ENCODE measurements around the gene TSPEAR.

Gene TSPEAR

DNA sequence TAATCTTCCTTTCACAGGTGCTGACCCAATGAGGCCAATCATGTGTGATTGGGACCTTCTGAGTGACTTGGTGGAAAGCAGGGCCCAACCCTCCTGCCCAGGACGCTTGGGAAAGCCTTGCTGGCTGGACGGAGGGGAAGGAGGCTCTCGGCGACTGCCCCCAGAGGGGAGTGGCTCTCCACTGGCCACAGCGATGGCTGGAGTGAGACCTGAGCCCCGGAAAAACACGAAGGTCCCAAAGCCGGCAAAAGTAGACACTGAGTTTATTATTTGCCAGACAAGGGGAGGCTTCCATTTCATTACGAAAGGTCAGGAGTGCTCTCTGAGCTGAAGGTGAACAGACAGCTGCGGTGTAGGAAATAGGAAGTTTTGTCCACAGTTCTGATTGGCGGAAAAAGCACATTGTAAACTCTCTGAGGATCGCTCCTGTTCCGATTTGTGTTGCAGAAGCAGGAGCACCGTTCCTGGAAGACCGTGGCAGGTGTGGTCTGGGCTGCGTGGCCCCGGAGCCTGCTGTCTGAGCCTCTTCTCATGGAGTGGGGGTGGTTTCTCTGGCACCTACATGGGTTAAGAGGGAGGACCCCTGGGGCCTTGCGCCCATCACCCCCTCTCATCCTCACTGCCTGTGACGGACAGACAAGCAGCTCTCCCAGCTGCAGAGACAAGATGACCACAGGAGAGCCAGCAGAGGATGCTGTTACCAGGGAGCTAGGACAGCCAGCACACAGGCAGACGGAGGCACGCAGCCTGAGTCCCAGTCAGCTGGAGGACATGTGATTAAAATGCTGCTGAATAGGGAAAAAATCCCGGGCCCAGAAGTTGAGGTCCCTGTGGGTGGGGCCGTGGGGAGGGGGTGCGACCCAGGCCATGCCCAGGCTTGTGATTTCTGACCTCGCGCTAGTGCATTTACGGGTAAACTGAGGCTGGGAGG lies 212.8 kb downstream of the TSPEAR start:
- no peak for DNase-seq

GRCh38 chr21:44497703-44498126 lies 213.7 kb downstream of the TSPEAR start:
- DNase-seq: no peak

DNA sequence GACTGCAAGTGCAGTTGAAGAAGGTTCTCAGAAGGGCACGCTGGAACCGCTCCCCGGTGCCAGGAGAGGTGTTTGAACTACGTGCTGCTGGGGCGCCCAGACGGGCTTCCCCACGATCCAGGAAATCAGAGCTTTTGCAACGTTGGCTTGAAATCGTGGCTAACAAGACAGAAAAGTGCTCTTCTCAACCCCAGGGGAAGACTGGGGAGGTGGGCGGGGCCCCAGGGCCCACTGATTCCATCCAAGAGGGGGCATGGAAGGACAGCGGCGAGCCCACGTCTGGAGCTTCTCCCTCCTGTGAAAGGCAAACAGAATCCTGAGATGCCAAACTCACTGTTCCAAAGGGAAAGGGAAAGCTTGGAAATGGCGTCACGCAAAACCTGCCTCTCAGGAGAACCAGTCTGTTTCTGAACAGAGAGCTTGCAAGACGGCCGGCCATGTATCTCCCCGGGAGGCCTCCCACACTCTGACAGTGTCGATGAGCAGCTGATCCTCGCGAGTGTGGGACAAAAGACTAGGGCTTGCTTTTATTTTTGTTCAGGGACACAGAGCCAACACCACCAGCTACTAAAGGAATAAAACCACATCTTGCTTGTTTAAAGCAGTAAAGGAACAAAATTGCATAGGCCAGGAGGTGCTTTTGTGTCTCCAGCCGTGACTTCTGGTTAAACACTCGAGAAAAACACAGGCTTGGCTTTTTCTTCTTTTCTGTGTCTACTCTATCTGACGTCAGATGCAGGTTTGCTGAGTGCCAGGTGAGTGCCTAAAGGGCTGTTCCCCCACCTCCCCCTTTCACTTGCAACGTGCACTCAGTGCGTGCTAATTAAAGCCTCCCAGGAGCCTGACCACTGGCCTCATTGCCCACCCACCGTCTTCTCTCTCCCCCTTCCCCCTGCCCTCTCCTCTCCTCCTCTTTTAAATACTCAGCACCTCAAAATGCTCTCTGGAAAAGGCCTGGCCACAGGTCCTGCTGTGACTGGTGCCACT lies 214.5 kb downstream of the TSPEAR start:
- DNase-seq: no peak

DNA sequence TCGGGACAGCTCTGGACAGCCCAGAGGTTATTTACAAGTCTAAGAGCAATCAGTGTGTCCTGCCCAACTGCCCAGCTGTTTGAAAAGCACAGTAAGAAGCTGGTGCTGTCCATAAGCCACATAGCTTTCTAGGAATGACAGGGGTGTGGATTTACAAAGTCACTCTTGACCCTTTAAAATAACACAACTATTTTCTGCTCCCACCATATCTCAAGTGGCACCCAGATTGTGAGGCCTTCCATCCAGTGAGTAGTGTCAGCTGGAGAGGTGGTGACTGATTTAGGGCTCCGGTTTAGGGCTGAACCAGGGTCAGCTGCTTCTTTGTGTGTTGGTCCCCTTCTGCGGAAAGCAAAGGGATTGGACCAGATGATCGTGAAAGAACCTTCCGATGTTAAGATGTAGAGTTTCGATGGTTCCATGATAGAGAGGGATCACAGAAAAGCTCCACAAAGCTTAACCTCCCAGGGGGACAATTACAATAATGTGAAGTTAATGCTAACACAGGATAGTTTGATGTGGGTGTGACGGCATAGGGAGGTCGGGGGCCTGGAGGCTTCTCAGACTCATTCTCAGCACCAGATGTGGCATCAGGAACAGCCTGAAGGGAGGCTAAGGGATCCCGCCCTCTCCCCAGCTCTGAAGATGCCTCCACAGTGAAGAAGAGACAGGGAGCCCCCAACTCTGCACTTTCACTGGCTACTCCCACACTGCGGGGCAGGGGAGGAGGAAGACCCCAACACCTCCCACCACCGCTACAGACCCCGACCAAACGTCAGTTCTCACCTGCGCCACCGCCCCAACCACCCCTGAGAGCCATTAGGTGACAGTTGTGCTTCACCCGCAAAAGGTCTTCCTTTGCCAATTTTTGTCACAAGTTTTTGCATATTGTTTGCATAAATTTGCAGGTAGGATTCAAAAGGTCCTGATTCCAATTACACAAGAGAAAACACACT lies 215.5 kb downstream of the TSPEAR start:
- no peak for DNase-seq

- DNase-seq: no peak
Measured at GRCh38 chr21:44494956-44495355, 216.4 kb downstream of the TSPEAR start.

DNA sequence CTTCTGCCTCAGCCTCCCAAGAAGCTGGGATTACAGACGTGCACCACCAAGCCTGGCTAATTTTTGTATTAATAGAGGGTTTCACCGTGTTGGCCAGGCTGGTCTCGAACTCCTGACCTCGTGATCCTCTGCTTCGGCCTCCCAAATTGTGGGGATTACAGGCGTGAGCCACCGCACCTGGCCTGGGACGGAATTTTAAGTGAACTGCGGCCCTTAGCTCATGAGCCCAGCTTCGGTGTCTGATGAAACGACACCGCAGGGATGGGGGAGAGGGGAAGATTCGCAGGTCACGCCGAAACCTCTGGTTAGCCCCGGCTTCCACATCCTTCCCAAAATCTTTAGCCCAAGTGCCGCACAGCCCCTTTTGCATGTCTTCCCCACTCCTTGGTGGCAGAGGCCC lies 217.0 kb downstream of the TSPEAR start:
- no peak for DNase-seq

GRCh38 chr21:44492567-44493385 lies 218.6 kb downstream of the TSPEAR start:
- no peak for DNase-seq

- no peak for DNase-seq
Measured at GRCh38 chr21:44490816-44491215, 220.6 kb downstream of the TSPEAR start.

DNA sequence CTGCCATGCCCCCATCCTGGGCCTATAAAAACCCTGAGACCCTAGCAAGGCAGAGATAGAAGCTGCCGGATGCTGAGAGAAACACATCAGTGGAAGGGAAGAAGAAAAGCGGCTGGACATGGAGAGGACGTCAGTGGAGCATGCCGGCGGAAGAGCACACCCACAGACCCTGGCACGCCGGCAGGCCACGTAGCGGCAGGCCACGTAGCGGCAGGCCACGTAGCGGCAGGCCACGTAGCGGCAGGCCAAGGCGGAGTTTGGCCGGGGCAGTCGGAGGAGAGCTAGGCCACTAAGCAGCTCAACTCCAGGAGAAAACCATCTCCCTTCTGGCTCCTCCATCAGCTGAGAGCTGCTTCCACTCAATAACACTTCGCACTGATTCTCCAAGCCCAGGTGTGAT lies 221.0 kb downstream of the TSPEAR start:
- no peak for DNase-seq

DNA sequence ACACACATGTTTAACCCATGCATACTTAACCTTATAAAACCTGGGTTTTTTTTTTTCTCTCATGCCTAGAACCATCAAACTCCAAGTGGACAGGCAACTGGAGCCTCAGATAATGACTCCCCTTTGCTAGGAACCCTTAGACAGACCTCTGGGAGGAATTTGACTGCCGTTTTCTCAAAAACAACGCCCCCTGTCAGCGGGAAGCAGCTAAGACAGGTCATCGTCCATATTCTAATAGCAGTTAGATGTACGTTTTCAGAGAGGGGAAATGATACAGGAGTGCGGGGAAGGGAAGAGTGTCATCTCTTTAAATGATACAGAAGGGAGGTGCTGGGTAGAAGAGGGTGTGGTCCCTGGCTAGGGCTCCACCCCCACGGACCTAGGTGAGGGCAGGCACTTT lies 221.4 kb downstream of the TSPEAR start:
- no peak for DNase-seq

GRCh38 chr21:44487831-44488230 lies 223.5 kb downstream of the TSPEAR start:
- DNase-seq: no peak

DNA sequence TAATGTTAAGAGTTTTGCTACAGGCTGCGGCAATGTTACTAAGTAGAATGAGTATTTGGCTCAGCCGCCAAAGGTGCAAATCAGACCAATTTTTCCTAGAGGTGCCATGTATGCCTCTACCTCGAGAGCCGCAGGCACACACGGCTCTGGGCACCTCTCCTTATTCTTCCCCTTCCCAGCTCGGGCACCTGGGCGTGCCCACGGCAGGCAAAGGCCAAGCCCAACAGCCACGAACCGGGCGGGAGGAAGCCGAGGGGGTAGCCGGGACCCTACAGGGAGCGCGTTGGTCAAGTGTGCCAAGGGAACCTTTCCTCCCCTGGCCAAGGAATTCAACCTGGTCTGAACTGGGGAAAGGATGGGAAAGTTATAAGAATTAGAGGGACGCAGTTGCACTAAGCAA lies 225.1 kb downstream of the TSPEAR start:
- DNase-seq: no peak

DNA sequence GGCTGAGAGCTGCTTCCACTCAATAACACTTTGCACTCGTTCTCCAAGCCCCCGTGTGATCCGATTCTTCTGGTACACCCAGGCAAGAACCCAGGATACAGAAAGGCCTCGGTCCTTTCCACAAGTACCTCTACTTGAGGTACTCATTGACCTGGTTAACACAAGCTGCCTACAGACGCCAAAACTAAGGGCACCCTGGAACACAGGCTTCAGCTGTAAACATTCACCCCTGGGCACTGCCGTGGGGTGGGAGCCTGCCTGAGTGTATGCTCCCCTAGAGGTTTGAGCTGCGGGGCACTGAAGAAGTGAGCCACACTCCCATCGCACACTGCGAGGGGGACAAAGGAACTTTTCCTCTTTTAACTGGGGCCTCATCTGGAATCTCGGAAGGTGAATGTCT lies 225.6 kb downstream of the TSPEAR start:
- DNase-seq: no peak

DNA sequence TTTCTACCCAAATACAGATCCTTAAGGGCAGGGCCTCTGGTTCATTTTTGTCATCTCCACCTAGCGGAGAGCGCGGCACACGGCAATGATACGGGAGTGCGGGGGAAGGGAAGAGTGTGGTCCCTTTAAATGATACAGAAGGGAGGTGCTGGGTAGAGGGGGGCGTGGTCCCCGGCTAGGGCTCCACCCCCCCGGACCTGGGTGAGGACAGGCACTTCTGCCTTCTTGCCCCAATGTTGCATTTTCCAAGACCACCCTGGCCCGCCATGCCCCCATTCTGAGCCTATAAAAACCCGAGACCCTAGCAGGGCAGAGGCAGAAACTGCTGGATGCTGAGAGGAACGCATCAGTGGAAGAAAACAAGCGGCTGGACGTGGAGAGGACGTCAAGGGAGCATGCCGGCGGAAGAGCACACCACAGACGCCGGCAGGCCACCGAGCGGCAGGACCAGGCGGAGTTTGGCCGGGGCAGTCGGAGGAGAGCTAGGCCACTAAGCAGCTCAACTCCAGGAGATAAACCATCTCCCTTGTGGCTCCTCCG lies 226.0 kb downstream of the TSPEAR start:
- peak; percentile 12 for DNase-seq

DNA sequence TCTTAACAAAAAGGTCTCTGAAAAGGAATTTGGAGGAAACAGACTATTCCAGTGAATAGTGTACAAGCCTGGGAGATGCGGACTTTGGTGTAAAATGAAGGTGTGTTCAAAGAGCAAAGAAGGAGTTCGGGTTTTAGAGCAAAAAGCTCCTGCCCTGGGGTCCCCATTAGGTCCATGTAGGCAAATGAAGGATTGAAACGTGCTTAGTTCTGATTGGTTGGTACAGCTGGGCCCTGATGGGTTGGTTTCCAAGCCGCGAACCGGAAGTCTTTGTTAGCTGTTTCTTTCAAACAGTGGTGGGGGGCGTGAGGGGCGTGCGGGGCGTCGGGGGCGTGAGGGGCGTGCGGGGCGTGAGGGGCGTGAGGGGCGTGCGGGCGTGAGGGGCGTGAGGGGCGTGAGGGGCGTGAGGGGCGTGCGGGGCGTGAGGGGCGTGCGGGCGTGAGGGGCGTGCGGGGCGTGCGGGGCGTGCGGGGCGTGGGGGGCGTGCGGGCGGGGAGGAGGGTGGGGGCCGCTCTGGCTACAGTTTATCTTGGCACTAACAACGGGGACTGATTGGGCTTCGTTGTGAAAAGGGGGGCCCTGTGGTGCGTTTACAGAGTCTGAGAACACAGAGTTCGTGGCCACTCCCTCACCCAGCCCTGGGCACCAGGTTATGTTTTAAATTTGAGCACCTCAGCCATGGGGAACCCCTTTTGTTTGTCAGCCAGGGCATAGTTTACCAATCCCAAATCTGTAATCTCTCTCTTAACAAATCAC lies 226.7 kb downstream of the TSPEAR start:
- no peak for DNase-seq

DNA sequence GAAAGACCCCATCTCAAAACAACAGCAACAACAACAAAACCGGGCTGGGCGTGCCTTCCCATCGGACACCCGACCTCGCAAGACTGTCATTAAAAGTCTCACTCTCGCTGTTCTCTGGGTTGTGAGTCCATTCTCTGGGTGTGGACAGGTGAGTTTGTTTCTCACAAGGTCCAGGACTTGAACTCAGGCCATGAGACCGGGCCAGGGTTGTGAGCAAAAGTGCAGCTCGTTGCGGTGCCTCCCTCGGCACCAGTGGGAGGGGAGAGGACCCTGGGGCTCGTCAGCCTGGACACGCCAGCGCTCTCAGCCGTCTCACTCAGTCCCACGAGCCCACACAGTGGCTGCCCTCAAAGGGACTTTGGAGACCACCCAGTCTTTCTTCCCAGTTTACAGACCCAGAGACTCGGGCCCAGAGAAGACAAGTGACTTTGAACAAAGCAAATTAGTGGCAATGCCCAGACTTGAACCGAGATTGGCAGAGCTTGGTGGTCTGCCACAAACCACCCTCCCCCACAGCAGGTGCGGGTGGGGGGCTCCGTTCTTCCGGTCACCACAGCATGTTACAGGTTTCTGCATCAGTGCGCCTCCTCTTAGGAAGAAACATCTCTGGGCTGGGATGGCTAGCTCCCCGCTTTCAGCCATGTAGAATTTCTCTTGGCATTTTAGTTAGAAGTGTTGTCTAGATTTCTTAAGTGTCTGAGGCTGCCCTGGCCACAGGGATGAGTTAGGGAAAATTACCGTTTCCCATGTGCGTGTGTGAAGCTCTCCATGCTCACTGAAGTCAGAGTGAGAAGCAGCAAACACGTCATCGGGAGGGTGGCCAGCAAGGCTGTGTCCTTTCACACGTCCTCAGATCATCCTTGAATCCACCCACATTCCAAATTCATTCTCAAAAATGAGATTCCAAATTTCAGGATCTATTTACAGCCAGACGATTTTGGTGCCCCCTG lies 227.8 kb downstream of the TSPEAR start:
- no peak for DNase-seq

DNA sequence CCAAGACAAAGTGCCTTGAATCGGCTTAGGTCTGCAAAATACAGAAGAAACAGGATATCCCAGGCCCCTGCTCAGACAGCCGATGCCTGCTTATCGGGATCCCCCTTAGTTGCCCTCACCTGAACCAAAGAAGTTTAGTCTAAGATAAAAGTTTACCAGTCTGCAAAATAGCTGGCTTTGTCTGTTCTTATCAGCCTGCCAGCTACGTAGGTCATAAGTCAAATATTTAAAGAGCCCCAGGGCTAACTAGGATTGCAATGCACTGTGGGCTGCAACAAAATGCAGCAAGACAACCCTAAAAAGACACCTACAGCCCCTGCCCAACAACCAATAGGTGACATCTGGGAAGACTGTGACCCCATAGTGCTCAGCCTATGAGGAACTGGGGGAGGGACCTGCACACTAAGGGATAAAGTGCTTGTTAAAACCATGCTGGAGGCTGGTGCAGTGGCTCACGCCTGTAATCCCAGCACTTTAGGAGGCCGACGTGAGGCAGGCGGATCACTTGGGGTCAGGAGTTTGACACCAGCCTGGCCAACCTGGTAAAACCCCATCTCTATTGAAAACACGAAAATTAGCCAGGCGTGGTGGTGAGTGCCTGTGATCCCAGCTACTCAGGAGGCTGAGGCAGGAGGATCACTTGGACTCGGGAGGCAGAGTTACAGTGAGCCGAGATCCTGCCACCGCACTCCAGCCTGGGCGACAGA lies 228.6 kb downstream of the TSPEAR start:
- no peak for DNase-seq
